A549 treated with AZD9567 at 1 μM for 4 hours (cell line): ENCODE measurements around the gene ARHGEF25. TPM values are rescaled to one million over a fixed set of nuclear protein-coding genes. Genes with fewer than 3 reads are reported as not detected.

ENCODE experiments used
- total RNA-seq: library from RNA; stranded (reverse); fragments of 200-300 nt; extraction: Qiagen RNA extraction; gene quantifications from 5 replicates; pipeline ENCODE4 v1.2.3, GENCODE V29; 2022; ENCODE audit not compliant: insufficient read depth

ARHGEF25 gene
- total RNA-seq = 5.0 to 22.2 TPM (median 5.9 TPM) in 5 replicates

GRCh38 chr12:57611108-57611826 is at the start of gene ARHGEF25:
ARHGEF25 (plus strand) TSS chr12:57611435; CDS start chr12:57611895, 460 bp downstream.

DNA sequence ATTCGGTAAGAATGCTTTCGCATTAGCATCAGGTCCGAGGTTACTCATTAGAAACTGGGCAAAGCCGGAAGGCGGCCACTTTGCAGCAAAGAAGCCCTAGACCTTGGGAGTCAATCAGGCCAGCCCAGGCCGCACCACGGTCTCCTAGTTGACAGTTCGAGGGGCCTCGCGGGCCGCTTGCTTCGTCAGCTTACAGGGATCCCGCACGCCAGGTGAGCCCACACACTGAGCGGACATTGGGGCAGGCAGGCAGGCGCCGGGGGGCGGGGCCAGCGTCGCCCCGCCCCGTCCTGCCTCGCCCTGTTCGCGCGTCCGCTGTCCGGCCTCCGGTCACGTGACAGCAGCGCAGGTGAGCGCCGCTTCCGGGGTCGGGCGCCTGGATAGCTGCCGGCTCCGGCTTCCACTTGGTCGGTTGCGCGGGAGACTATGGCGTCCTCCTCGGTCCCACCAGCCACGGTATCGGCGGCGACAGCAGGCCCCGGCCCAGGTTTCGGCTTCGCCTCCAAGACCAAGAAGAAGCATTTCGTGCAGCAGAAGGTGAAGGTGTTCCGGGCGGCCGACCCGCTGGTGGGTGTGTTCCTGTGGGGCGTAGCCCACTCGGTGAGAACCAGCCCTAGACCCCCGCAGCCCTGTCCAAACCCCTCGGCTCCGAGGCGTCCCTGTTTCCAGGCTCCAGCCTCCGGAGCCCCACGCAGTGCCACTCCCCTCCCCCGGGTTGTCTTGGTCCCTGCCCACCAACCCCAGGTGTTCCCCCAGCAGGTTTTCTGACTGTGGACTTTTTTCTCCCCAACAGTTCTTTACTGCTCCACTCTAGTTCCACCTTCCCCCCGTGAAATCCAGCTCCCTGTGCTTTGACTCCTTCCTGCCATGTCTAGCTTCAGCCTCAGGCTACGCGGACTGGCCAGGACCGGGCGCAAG is 20.1 kb upstream of the ARHGEF25 start, which contains the start of gene PIP4K2C:
Gene PIP4K2C (plus strand): TSS at position 329 of the 918 bp plus-strand sequence. CDS start 98 bp downstream, at position 427.

DNA sequence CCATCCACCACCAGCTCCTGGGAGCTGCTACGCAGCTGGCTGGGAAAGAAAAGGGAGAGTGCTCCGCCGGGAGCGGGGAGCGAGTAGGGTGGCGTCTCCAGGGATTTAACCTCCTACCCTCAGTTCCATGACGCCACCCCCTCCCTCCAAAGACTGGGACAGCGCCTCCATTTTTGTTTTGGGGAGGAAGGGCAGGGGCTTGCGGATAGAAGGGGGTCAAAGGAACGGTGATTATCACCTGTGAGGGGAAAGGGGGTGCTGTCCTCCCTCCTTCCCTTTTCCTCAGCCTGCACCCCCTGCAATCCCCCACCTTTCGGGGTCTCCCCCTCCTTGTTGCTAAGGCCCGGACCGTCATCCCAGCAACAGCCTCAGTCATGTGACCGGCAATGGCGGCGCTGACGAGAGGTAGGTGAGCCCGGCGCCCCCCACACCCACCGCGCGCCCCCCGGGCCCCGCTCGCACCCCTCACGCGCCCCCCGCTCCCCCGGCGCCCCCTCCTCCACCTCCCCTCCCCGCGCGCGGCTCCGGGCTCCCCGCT is 6.7 kb upstream of the ARHGEF25 start, which contains the start of gene DTX3:
Gene DTX3 (plus strand): TSS at position 371 of the 538 bp plus-strand sequence. CDS start 1,694 bp downstream, outside the sequence.

GRCh38 chr12:57632958-57633840 is 22.0 kb downstream of the ARHGEF25 start, which contains the start of gene B4GALNT1:
B4GALNT1 (minus strand) TSS chr12:57633201; CDS start chr12:57632132, 1,069 bp downstream.

Other genes with a start within 250 kb of the ARHGEF25 start
- 8.0 to 10.9 TPM (median 8.4 TPM) in 5 replicates for gene R3HDM2, start 180.4 kb upstream of the ARHGEF25 start, total RNA-seq
- 0.03 to 0.06 TPM in 2 of 5 replicates, not detected in the others for gene INHBC, start 176.7 kb upstream of the ARHGEF25 start, total RNA-seq
- 0.05 to 0.07 TPM in 2 of 5 replicates, not detected in the others for gene INHBE, start 156.1 kb upstream of the ARHGEF25 start, total RNA-seq
- gene GLI1, start 151.7 kb upstream of the ARHGEF25 start, total RNA-seq = 3.0 to 6.8 TPM (median 4.2 TPM) in 5 replicates
- 0.52 to 1.1 TPM (median 0.55 TPM) in 4 of 5 replicates, not detected in the other for gene ARHGAP9, start 131.6 kb upstream of the ARHGEF25 start, total RNA-seq
- 120 to 228 TPM (median 148 TPM) in 5 replicates for gene MARS1, start 123.4 kb upstream of the ARHGEF25 start, total RNA-seq
- gene DDIT3, start 90.9 kb upstream of the ARHGEF25 start, total RNA-seq = 25.3 to 34.3 TPM (median 31.4 TPM) in 5 replicates
- 7.9 to 27.8 TPM (median 25.9 TPM) in 5 replicates for gene MBD6, start 88.6 kb upstream of the ARHGEF25 start, total RNA-seq
- gene DCTN2, start 64.2 kb upstream of the ARHGEF25 start, total RNA-seq = 113 to 139 TPM (median 118 TPM) in 5 replicates
- 0.17 to 0.32 TPM (median 0.26 TPM) in 4 of 5 replicates, not detected in the other for gene KIF5A, start 61.4 kb upstream of the ARHGEF25 start, total RNA-seq
- 39.5 to 42.5 TPM (median 40.2 TPM) in 5 replicates for gene PIP4K2C, start 20.2 kb upstream of the ARHGEF25 start, total RNA-seq
- 11.8 to 16.9 TPM (median 16.2 TPM) in 5 replicates for gene DTX3, start 6.6 kb upstream of the ARHGEF25 start, total RNA-seq
- 33.1 to 44.2 TPM (median 39.2 TPM) in 5 replicates for gene B4GALNT1, start 21.8 kb downstream of the ARHGEF25 start, total RNA-seq
- 115 to 117 TPM (median 116 TPM) in 5 replicates for gene OS9, start 82.7 kb downstream of the ARHGEF25 start, total RNA-seq
- gene AGAP2, start 127.3 kb downstream of the ARHGEF25 start, total RNA-seq = 0.09 to 0.16 TPM (median 0.12 TPM) in 4 of 5 replicates, not detected in the other
- 15.7 to 20.3 TPM (median 16.1 TPM) in 5 replicates for gene TSPAN31, start 133.6 kb downstream of the ARHGEF25 start, total RNA-seq
- 232 to 253 TPM (median 250 TPM) in 5 replicates for gene CDK4, start 140.9 kb downstream of the ARHGEF25 start, total RNA-seq
- gene MARCHF9, start 143.7 kb downstream of the ARHGEF25 start, total RNA-seq = 4.7 to 8.0 TPM (median 7.2 TPM) in 5 replicates
- gene CYP27B1, start 155.6 kb downstream of the ARHGEF25 start, total RNA-seq = 0.79 to 3.1 TPM (median 2.3 TPM) in 5 replicates
- 59.2 to 71.4 TPM (median 60.7 TPM) in 5 replicates for gene METTL1, start 160.7 kb downstream of the ARHGEF25 start, total RNA-seq
- gene EEF1AKMT3, start 161.2 kb downstream of the ARHGEF25 start, total RNA-seq = 4.1 to 5.3 TPM (median 4.6 TPM) in 5 replicates
- gene TSFM, start 171.4 kb downstream of the ARHGEF25 start, total RNA-seq = 69.0 to 74.2 TPM (median 71.0 TPM) in 5 replicates
- gene AVIL, start 207.3 kb downstream of the ARHGEF25 start, total RNA-seq = 0.42 to 0.77 TPM (median 0.54 TPM) in 4 of 5 replicates, not detected in the other
- gene CTDSP2, start 235.3 kb downstream of the ARHGEF25 start, total RNA-seq = 40.6 to 49.7 TPM (median 44.1 TPM) in 5 replicates